B cell (primary cell): Measurements from ENCODE around the gene ITPRIP. TPM values are rescaled to one million over a fixed set of nuclear protein-coding genes. Genes with fewer than 3 reads are reported as not detected.

ENCODE experiments used
- ATAC-seq: fragments of 200-7000 bp; cut with Tn5 transposase; one replicate; pipeline ENCODE4 v1.10.0; 2021; ENCODE audit warnings: low read depth, mild to moderate bottlenecking, moderate number of reproducible peaks, moderate library complexity
- CTCF ChIA-PET: fragments of 350-600 bp; sonication (Branson Sonifier 250); formaldehyde crosslinking; loops from one replicate; lab custom pipeline; 2021; ENCODE audit warnings: antibody characterized with exemption, inconsistent platforms; lab: Charles Lee
- POLR2A ChIA-PET: fragments of 350-600 bp; sonication (Branson Sonifier 250); formaldehyde crosslinking; loops from one replicate; lab custom pipeline; 2021; ENCODE audit warnings: antibody characterized with exemption; lab: Charles Lee
- DNase-seq: peaks from one replicate; pipeline ENCODE4 v3.0.0; 2013
- H2AFZ ChIP-seq: 2 replicates; pipeline ENCODE4 v1.6.1; 2012; ENCODE audit warnings: mild to moderate bottlenecking, low read depth, low read length; ENCODE audit not compliant: insufficient read depth, poor library complexity, severe bottlenecking
- H3K27ac ChIP-seq, 2 donors: 1 replicate in 1 of 2; 2 replicates in 1 of 2; pipeline ENCODE4 v1.5.1; 2012 to 2013; ENCODE audit warnings: low read length in 2 of 2, mild to moderate bottlenecking in 2 of 2, moderate library complexity in 1 of 2
- H3K27me3 ChIP-seq, 4 experiments: fragments of 200-600 bp in 1 of 4; sonication (generic) in 1 of 4; replicated peaks in 1 of 4; 1 replicate in 2 of 4; 2 replicates in 2 of 4; pipeline versions ENCODE4 v1.6.1 to v1.7.0; 2013 to 2016; ENCODE audit warnings: low read length in 3 of 4, mild to moderate bottlenecking in 2 of 4, mixed read lengths in 1 of 4, moderate library complexity in 1 of 4; ENCODE audit not compliant: insufficient read depth in 4 of 4, control insufficient read depth in 3 of 4; ENCODE audit errors: control extremely low read depth in 1 of 4
- H3K36me3 ChIP-seq, 2 experiments: replicated peaks in 1 of 2; 1 replicate in 1 of 2; 2 replicates in 1 of 2; pipeline versions ENCODE4 v1.6.1 to v1.7.1; 2013; ENCODE audit warnings: low read length in 1 of 2; ENCODE audit not compliant: insufficient read depth in 2 of 2, control insufficient read depth in 1 of 2; ENCODE audit errors: control extremely low read depth in 1 of 2, extremely low read depth in 1 of 2
- H3K4me1 ChIP-seq, 2 donors: fragments of 200-600 bp in 1 of 2; sonication (generic) in 1 of 2; 1 replicate in 1 of 2; 2 replicates in 1 of 2; pipeline versions ENCODE4 v1.5.1 to v1.6.1; 2013 to 2017; ENCODE audit warnings: low read length in 2 of 2; ENCODE audit not compliant: control insufficient read depth in 2 of 2, insufficient read depth in 2 of 2
- H3K4me2 ChIP-seq: replicated peaks from 2 replicates; pipeline ENCODE3; 2012; ENCODE audit warnings: mild to moderate bottlenecking, low read depth, low read length; ENCODE audit not compliant: poor library complexity, severe bottlenecking
- H3K4me3 ChIP-seq, 5 experiments: fragments of 200-600 bp in 1 of 5; sonication (generic) in 1 of 5; 1 replicate in 3 of 5; 2 replicates in 2 of 5; pipeline versions ENCODE4 v1.5.1 to v1.7.0; 2011 to 2016; ENCODE audit warnings: low read length in 4 of 5, mild to moderate bottlenecking in 4 of 5, low read depth in 2 of 5, control low read depth in 1 of 5, moderate library complexity in 1 of 5; ENCODE audit not compliant: insufficient read depth in 1 of 5; ENCODE audit errors: control extremely low read depth in 1 of 5, extremely low read depth in 1 of 5
- H3K79me2 ChIP-seq: fragments of 200-600 bp; sonication (generic); one replicate; pipeline ENCODE4 v1.6.0; 2016; ENCODE audit warnings: low read length; ENCODE audit not compliant: control insufficient read depth, insufficient read depth
- H3K9ac ChIP-seq: fragments of 200-600 bp; sonication (generic); 2 replicates; pipeline ENCODE4 v1.6.1; 2017; ENCODE audit warnings: mild to moderate bottlenecking, low read length, moderate library complexity
- H3K9me3 ChIP-seq, 3 donors: one replicate each; pipeline versions ENCODE4 v1.6.1 to v1.7.1; 2013; ENCODE audit warnings: low read length in 2 of 3; ENCODE audit not compliant: control insufficient read depth in 2 of 3, insufficient read depth in 1 of 3; ENCODE audit errors: control extremely low read depth in 1 of 3
- H4K20me1 ChIP-seq: 2 replicates; pipeline ENCODE4 v1.6.0; 2012; ENCODE audit warnings: mild to moderate bottlenecking, low read length; ENCODE audit not compliant: insufficient read depth, control insufficient read depth, poor library complexity, severe bottlenecking
- H3K27ac Mint-ChIP-seq: one replicate; pipeline ENCODE4 v1.8.0; 2021; ENCODE audit warnings: mixed read lengths
- H3K27me3 Mint-ChIP-seq: one replicate; pipeline ENCODE4 v1.8.0; 2021; ENCODE audit warnings: mixed read lengths
- H3K4me1 Mint-ChIP-seq: one replicate; pipeline ENCODE4 v1.8.0; 2021; ENCODE audit warnings: mixed read lengths
- H3K4me3 Mint-ChIP-seq: one replicate; pipeline ENCODE4 v1.8.0; 2021; ENCODE audit warnings: mixed read lengths
- H3K9me3 Mint-ChIP-seq: one replicate; pipeline ENCODE4 v1.8.0; 2022; ENCODE audit warnings: mixed read lengths; ENCODE audit not compliant: insufficient read depth
- EZH2 ChIP-seq: IDR thresholded peaks from 2 replicates; pipeline ENCODE4 v1.6.1; 2012; ENCODE audit warnings: borderline replicate concordance, low read depth, mild to moderate bottlenecking, moderate library complexity, low read length; ENCODE audit not compliant: insufficient read depth, poor library complexity, severe bottlenecking
- WGBS: methylation state at CpG from one replicate; pipeline ENCODE4 v1.1.5; 2013; ENCODE audit warnings: missing lambda C conversion rate; ENCODE audit not compliant: insufficient coverage; 5-methylcytosine and 5-hydroxymethylcytosine counted together
- intact Hi-C: fragments of 100-400 bp; cut with micrococcal nuclease; formaldehyde crosslinking; loops from one replicate; pipeline ENCODE4 v1.10.0; 2022
- polyA plus RNA-seq: library from polyadenylated mRNA; depleted of rRNA; stranded (reverse); fragments of >200 nt; gene quantifications from 2 replicates; pipeline ENCODE4 v1.2.3, GENCODE V29; 2012
- total RNA-seq, 2 donors: library from RNA; stranded (reverse); fragments of 120-200 nt in 1 of 2; gene quantifications; 1 replicate in 1 of 2; 2 replicates in 1 of 2; pipeline versions ENCODE4 v1.2.3 to v1.2.4, GENCODE V29; 2013 to 2022
- TF ChIP-seq, protein P1 (sequence below): fragments of 200-600 bp; IDR thresholded peaks from one replicate; pipeline ENCODE4 v1.8.0; 2022; ENCODE audit warnings: antibody characterized with exemption, mild to moderate bottlenecking

ITPRIP gene
- total and polyA plus RNA-seq, 2 donors (not counting 1 experiment from before 2014, with no cell fraction given), result 22.5 to 28.5 TPM

DNA sequence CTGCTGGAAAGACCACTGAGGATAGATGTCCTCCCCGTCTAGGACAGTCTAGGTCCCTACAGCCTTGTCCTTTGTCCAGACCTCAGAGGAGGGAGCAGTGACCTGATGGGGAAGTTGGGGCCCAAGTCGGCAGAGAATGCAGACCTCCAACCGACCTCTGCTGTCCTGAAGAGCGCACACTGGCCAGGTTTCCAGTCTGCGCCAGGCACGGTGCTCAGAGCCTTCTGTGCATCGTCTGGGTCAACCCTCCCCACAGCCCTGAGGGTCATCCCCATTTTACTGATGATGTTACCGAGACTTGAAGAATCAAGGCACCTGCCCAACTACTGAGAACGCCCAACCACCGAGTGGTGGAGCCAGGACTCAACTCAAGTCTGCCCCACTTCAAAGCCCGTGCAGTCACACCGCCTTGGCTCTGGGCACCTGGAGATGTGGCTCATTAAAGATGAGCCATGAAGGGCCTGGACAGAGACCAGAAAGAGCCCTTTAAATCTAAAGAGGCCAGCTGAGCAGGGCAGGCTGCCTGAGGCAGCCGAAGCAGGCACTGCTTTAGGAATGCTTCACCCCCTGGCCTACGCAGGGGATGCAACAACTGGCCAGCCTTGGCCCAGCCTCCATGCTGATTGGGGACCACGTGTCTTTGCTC, 4.4 kb downstream of the ITPRIP start:
- ChIA-PET POLR2A (no interaction called here), CTCF (interaction anchor here (1.6 to 7.1 kb wide), 4 partner anchors 11 to 27 kb away, joined by 3 to 111 read pairs (median 34); partner anchors contain the start of gene CFAP58)
- H3K27me3 Mint-ChIP-seq, result no peaks in the 10 kb centered on the region
- 86% methylated on average over 15 of the region's 15 CpGs for WGBS
- peaks cover 86% of the 10 kb centered on the region for H4K20me1 ChIP-seq
- intact Hi-C loops, result no loop called here
- no peak overlapping the region for H3K9ac ChIP-seq
- ATAC-seq, result no peak
- H3K27ac Mint-ChIP-seq, result peak overlapping the region; percentile 59
- H3K4me2 ChIP-seq, result no peak overlapping the region
- no peaks in the 10 kb centered on the region for H3K9me3 Mint-ChIP-seq
- H3K79me2 ChIP-seq, result peaks cover 95% of the 10 kb centered on the region
- no peak overlapping the region for H2AFZ ChIP-seq
- no peak for TF ChIP-seq EZH2
- TF ChIP-seq, protein P1, sequence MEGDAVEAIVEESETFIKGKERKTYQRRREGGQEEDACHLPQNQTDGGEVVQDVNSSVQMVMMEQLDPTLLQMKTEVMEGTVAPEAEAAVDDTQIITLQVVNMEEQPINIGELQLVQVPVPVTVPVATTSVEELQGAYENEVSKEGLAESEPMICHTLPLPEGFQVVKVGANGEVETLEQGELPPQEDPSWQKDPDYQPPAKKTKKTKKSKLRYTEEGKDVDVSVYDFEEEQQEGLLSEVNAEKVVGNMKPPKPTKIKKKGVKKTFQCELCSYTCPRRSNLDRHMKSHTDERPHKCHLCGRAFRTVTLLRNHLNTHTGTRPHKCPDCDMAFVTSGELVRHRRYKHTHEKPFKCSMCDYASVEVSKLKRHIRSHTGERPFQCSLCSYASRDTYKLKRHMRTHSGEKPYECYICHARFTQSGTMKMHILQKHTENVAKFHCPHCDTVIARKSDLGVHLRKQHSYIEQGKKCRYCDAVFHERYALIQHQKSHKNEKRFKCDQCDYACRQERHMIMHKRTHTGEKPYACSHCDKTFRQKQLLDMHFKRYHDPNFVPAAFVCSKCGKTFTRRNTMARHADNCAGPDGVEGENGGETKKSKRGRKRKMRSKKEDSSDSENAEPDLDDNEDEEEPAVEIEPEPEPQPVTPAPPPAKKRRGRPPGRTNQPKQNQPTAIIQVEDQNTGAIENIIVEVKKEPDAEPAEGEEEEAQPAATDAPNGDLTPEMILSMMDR, result no peak
- no peak overlapping the region for H3K4me3 ChIP-seq
- no peaks in the 10 kb centered on the region for H3K27me3 ChIP-seq
- H3K4me3 Mint-ChIP-seq, result peak overlapping the region; percentile 13
- peaks cover 0 to 9% of the 10 kb centered on the region in 2 experiments for H3K36me3 ChIP-seq
- peaks cover 83% of the 10 kb centered on the region for H3K4me1 Mint-ChIP-seq
- no peaks in the 10 kb centered on the region for H3K9me3 ChIP-seq
- no peak overlapping the region for H3K27ac ChIP-seq
- peaks cover 58 to 76% of the 10 kb centered on the region in 2 donors for H3K4me1 ChIP-seq
- DNase-seq, result no peak

DNA sequence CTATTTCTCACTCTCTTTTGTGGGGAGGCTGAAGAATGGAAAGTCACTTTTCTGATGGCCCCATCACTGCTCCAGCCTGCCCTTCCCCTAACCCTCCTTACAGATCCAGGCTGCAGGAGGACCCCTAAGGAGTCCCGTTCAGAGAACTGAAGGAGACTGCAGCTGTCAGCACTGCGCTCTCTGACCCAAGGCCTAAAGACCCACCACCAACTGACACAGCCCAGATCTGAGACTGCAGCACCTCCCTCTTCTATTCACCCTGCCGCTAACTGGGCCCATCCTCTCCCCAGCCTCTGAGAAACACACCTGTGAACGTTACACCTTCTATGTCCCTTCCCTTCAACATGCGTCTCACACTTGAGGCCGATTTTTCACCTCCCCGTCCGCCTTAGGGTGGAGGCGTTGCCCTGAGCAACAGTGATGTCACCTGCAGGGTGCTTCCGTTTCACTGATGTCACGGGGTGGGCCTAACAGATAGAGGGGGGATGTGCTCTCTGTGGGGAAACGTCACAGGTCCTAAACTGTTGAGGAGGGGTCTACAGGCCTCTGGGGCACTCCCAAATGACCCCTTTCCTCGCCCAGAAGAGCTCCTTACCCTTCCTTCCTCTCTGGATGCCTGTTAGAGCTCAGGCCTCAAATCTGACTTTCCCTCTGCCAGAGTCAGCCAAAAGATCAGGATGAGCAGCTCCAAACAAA, 5.1 kb downstream of the ITPRIP start:
- TF ChIP-seq, protein P1, result no peak
- TF ChIP-seq EZH2, result no peak
- Mint-ChIP-seq H3K27ac (peak overlapping the region; percentile 59), H3K4me1 (peaks cover 88% of the 10 kb centered on the region), H3K9me3 (no peaks in the 10 kb centered on the region), H3K4me3 (peak overlapping the region; percentile 13), H3K27me3 (no peaks in the 10 kb centered on the region)
- H3K79me2 ChIP-seq, result peaks cover 99% of the 10 kb centered on the region
- H3K36me3 ChIP-seq, result peaks cover 0 to 9% of the 10 kb centered on the region in 2 experiments
- H3K4me3 ChIP-seq, result no peak overlapping the region
- no peak overlapping the region for H2AFZ ChIP-seq
- peaks cover 65 to 82% of the 10 kb centered on the region in 2 donors for H3K4me1 ChIP-seq
- CTCF ChIA-PET, result interaction anchor here (2.4 to 7.8 kb wide), 3 partner anchors 15 to 27 kb away, joined by 6 to 111 read pairs (median 42); partner anchors contain the start of gene CFAP58
- H3K9me3 ChIP-seq, result no peaks in the 10 kb centered on the region
- H3K9ac ChIP-seq, result no peak overlapping the region
- DNase-seq (no peak), ATAC-seq (no peak)
- no peak overlapping the region for H3K27ac ChIP-seq
- WGBS, result 100% methylated on average over 3 of the region's 13 CpGs
- intact Hi-C loops, result no loop called here
- H3K4me2 ChIP-seq, result no peak overlapping the region
- H3K27me3 ChIP-seq, result no peaks in the 10 kb centered on the region
- POLR2A ChIA-PET, result no interaction called here
- H4K20me1 ChIP-seq, result peaks cover 92% of the 10 kb centered on the region
